MM.1S (cell line): ENCODE results near the gene SRRM4.

Experiments used
- EZH2 ChIP-seq: fragments of 300-600 bp; sonication (generic); optimal IDR thresholded peaks from 2 replicates; pipeline ENCODE3; 2017; ENCODE audit warnings: low read depth, mild to moderate bottlenecking, antibody characterized with exemption, low read length, mixed read lengths
- TF ChIP-seq, protein P1 (sequence below): fragments of 300-600 bp; sonication (generic); IDR thresholded peaks from 2 replicates; pipeline ENCODE4 v1.5.1; 2016; ENCODE audit warnings: antibody characterized with exemption, low read length, mixed read lengths

DNA sequence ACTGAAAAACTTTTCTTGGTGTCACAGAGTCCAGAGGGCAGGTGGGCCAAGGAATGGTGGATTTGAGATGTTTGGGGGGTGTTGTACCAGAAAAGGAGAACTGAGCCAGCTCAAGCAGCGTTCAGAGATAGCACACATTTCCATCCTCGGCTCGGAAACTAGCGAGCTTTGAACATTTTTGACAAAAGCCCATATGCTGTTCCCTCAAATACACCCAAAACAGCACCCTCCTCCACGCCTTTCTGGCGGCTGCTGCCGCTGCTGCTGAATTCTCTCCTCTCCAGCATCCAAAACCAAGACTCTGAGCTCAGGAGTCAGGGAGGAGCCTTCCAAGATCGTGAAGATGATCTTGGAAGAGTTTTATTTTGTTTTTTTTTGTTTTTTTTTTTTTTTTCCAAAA is 961 bp downstream of the SRRM4 start:
- no peak for TF ChIP-seq EZH2
- TF ChIP-seq, protein P1, sequence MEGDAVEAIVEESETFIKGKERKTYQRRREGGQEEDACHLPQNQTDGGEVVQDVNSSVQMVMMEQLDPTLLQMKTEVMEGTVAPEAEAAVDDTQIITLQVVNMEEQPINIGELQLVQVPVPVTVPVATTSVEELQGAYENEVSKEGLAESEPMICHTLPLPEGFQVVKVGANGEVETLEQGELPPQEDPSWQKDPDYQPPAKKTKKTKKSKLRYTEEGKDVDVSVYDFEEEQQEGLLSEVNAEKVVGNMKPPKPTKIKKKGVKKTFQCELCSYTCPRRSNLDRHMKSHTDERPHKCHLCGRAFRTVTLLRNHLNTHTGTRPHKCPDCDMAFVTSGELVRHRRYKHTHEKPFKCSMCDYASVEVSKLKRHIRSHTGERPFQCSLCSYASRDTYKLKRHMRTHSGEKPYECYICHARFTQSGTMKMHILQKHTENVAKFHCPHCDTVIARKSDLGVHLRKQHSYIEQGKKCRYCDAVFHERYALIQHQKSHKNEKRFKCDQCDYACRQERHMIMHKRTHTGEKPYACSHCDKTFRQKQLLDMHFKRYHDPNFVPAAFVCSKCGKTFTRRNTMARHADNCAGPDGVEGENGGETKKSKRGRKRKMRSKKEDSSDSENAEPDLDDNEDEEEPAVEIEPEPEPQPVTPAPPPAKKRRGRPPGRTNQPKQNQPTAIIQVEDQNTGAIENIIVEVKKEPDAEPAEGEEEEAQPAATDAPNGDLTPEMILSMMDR: no peak
